GM18517 (cell line): ENCODE data around the gene BANP.
"Not testable (repeated sequence)": the region's sequence is repeated elsewhere in the genome, so short reads cannot be mapped to it uniquely, and the experiment has no call there.

Experiments
- ATAC-seq: cut with Tn5 transposase; IDR thresholded peaks from one replicate; pipeline ENCODE4 v1.9.1; 2021; ENCODE audit warnings: mild to moderate bottlenecking, moderate library complexity; ENCODE audit not compliant: unreplicated experiment

The BANP gene

DNA sequence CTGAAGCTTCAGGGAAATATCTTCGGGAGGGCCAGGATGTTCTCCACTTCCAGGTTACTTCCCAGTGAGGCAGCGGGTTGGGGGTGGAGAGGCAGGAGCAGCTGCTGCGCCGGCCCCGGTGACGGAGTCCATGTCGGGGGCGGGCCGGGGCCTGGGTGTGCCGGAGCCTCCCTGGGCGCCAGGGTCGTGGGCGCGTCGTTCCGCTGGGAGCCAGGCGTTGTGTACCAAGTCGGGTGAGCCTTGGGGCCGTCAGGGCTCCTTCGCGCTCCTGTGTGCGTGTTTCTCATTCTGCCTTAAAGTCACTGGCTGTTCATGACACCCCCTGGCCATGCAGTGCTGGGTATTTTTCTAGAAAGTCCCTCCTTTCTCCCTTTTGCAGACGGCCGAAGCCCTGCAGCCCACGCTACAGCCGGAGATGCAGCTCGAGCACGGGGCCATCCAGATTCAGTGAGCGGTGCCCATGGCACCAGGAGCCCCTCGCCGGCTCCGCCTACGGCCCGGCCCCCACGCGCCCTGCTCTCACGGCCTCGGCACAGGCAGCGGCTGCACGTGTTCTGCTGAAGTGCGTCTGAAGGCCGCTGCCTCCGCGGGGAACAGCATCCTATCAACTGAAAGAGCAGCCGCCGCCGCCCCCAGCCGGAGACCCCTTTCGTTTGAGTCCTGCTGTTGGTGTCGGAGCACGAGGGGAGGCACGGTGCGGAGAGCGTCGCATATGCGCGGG, 125.1 kb downstream of the BANP start:
- ATAC-seq, result no peak

DNA sequence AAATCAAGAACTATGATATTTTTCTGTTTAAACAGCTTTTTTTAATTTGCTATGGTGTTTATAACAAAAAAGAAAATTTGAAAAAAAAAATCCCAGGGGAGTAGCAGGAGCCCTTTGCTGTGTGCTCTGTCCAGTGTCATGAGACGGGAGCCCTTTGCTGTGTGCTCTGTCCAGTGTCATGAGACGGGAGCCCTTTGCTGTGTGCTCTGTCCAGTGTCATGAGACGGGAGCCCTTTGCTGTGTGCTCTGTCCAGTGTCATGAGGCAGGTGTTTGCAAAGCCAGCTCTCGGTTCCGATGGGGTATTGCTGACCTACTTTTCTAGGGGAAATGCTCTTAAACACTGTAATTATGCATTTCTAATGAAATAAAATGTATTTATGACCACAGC, 125.7 kb downstream of the BANP start:
- not testable (repeated sequence) for ATAC-seq

DNA sequence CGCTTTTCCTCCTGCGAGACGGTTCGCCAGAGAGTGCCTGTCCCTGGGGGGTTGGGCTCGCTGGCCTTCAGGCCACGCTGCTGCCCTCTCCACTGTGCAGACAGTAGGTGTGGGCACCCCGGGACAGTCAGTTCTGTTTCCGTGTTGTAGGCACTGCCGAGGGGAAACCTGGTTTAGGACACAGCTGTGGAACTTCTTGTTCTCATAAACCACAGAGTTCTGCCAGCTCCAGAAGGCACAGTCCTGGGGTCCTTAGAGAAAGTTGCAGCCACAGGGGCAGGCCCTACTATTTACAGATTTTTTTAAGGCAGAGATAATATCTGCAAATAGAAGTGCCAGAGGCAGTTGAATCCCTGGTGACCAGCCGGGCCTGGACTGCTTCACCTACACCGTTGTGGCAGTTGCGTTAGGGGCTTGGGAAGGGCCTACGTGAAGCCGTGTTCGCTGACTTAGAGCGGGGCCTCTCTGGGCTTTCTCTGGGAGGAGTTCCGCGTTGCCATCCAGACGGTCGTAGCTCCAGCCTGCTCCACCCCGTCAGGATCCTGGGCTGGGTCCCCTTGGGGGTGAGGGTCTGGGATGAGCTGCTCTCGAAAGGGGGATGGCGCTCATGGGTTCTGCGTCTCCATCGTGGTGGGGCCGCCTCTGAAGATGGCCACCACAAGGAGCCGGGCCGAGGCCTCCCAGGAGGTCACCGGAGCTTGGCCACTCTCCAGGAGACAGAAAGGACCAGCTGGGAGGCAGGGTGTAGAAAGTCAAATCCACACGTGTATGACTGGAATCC, 126.3 kb downstream of the BANP start:
- no peak for ATAC-seq

DNA sequence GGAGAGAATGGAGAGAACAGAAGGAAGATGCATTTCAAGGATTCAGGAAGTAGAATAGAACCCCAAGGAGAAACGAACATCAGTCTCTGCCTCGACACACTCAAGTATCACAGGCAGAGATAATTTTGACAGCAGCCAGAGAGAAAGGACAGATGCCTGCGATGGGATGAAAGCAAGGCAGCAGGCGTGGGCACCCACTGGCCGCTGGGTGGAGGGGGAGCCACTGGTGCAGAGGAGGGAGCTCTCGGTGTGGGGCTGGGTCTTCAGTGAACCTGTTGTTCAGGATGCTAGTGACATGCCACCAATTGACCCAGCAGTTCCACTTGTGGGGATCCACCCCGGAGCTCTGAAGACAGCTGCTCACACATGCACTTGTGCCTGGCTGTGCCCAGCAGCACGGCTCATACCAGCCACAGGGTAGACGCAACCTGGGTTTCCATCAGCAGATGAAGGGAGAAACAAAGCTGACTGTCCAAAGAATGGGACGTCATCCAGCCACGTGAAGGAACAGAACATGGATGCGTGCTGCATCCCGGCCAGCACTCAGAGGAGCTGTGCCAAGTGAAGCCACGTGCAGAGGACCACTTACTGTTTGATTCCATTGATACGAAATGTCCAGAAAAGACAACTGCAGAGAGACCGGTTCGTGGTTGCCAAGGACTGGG, 127.0 kb downstream of the BANP start:
- ATAC-seq, result no peak

DNA sequence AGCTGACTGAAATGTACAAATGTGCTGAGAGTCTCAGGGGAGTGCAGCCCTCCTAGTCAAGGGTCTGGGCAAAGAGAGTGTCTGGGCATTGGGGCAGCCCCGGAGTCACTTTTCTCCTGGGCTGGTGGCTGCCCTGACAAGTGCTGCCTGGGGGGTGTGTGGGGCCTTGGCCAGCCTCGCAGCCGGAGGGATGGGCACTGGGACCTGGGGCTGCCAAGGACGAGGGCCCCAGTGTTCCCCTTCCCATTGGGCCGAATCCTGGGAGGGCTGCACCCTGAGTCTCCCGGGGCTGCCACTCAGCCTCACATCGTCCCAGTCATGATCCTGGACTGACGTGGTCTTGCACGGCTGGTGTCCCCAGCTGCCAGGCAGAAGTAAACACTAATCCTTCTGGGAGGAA, 132.3 kb downstream of the BANP start:
- no peak for ATAC-seq

DNA sequence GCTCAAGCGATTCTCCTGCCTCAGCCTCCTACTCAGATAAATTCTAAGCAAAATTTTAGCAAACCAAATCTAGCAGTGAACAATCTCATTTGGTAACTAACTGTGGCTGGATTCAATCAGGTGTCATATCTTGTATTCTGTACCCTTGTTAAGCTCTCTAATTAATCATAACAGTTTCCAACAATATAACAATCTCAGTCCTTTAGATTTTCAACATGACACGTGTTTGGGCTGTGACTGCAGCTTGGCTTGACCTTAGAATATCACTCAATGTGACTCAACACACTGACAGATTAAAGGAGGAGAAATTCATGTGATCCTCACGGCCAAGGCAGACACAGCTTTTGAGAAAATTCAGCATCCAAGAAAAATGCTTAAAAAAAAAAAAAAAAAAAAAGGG, 133.6 kb downstream of the BANP start:
- no peak for ATAC-seq

DNA sequence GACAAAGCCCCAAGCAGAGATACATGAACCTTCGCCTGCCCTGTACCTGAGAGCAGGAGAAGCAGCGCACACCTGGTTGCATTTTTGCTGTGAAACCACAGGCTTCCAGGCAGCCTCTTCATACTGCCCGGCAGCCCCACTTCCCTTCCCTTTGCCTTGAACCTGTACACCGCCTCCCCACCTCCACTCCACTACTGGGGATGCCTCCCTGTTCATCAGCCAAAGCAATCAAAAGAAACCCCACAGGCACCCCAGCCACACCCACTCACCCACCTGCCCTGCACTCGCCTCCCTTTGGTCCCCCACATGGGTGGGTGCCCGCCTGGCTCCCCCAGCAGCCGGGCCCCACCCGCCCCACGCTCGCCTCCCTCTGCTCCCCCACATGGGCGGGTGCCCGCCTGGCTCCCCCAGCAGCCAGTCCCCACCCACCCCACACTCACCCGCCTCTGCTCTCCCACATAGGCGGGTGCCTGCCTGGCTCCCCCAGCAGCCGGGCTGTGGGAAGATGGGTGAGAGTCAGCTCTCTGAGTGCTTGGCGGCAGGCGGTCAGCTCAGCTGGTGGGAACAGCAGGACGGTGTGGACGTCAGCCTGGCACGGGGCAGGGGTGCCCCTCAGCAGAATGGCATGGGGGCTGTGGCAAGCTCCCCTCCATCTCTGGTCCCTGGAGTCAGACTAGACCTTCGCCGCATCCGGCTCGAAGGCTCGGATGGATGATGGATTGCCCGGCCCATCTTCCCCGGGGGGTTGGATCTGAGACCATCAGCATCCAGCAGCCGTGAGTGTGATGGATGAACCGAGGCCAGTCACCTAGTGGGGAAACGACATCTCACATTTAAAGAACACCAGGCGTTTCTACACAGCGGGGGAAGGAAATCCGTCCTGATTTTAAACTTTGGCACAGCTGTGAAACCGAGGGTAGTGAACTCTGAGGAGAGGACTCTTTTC, 135.6 kb downstream of the BANP start:
- ATAC-seq, result no peak

DNA sequence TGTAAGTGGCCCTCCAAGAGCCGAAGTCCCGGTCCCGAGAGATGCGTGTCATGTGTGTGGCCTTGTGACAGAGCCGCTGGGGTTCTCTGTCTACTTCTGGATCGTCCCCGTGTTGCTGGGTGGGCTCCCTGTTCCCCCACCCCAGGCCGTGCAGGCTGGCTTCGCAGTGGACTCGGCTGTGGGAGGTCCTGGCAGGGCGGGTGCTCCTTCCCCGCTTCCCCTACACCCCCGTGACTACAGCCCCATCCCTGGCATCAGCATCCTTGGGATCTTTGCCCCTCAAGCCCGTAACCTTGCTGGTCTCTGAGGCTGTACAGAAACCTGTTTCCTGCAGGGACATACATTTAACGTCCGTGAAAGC, 136.3 kb downstream of the BANP start:
- no peak for ATAC-seq

DNA sequence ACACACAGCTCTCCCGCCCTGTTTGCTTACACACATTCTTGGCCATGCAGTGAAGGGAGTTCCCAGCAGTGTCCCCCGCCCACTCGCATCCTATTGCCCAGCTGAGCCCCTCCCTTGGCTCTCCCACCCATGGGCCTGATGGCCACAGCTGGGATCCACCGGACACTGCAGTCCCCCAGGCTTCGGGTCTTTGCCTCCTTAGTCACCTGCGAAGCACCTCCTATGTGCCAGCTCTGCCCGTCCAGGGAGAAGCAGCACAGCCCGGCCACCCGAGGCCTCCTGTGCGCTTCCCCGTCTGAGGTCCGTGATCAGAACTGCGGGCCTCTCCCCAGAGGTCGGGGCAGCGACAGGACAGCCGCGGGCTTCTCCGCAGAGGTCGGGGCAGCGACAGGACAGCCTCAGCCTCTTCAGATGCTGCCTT, 136.9 kb downstream of the BANP start:
- ATAC-seq, result no peak

DNA sequence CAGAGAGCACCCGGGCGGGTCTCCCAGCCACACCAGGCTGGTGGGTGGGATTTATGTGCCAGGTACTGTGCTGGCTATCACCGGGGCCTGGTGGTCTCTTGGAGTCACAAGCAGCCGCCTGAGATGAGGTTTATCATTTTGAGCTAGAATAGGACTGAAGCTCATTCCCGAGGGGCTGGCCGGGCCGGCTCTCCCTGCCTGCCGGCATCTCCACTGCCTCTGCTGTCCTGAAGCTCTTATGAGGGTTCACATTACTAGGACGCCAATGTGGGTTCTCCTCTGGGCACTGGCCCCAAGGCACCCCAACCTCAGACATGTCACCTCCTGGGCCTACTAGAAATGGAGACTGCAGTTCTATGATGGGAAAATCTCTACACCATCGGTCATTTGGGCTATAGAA, 137.4 kb downstream of the BANP start:
- not testable (repeated sequence) for ATAC-seq

DNA sequence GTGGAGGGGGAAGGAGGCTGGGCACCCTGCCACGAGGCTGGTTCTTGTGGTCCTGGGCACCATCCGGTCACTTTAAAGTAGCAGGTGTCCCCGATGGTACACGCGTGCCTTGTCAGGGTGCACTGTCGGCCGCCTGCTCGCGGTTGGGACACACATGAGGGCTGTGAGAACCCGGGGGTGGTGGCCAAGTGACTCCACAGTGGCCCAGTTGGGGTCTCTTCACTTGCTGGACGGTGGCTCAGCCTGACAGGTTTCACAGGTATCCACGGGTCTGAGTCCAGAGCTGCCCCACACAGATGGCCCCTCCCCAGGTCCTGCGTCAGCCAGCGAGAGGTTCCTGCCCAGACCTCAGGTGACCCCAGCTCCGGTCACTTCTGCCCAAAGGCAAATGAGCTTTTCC, 137.8 kb downstream of the BANP start:
- ATAC-seq, result not testable (repeated sequence)

DNA sequence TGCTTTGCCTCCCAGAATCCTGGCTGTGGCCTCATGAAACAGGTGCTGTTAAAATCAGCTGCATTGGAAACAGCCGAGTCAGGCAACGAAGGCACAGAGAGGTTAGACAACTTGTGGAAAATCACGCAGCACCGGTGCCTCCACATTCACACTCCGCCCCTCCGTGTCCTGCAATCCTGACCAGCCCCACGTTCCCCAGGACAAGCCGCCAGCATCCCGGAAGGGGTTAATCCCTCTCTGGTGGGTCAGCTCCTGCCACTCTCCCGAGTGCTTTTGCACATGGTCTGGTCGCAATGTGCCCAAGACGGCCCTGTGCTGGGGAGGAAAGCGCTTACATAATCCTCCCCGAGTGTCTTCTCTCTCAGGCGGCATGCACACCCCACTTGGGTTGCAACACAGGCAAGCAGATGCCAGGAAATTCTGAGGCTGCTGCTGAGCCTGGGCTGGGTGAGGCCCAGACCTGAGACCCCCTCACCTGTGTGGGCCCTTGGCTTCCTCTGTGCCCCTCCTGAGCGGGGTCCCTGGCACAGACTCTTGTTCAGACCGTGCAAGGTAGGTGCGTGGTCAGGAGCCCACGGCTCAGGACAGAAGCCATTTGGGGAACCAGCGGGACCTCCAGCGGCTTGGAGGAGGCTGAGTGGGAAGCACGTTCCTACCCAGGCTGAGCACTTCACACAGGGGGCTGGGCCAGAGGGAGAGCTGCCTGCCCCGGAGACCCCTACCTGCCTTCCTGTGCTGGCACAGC, 138.6 kb downstream of the BANP start:
- not testable (repeated sequence) for ATAC-seq

DNA sequence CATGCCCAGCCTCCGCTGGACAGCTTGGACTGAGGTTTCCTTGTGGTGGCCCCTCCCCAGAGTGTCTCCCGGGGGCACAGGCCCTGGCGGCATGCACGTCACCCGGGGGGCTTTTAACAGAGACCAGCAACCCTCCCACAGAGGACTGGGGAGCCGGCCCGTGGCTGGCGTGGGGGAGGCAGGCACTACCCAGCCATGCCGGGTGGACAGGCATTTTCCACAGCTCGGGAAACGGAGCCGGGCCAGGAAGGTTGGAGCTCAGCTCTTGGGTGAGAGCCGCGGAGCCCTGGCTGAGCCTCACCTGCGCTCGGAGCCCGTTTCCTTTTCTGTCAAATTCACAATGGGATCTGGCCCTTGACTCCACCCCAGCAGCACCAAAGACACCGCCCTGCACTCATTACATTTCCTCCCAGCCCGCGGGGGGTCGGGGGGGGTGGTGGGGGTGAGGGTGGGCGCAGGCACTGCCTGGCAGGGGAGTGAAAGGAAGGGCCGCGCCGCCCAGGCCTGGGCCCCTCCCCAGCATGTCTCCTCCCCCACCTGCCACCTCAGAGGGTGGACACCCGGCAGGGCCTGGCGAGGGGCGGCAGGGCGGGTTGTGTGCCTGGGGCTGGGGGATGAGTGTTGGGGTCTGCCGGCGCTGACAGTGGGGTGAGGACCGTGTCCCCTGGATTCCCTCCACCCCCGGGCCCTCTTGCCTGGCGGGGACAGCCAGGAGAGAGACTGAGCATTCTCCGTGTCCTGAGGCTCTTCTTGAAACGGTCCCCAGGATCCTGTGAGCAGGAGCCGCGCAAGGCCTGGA, 139.3 kb downstream of the BANP start:
- not testable (repeated sequence) for ATAC-seq

DNA sequence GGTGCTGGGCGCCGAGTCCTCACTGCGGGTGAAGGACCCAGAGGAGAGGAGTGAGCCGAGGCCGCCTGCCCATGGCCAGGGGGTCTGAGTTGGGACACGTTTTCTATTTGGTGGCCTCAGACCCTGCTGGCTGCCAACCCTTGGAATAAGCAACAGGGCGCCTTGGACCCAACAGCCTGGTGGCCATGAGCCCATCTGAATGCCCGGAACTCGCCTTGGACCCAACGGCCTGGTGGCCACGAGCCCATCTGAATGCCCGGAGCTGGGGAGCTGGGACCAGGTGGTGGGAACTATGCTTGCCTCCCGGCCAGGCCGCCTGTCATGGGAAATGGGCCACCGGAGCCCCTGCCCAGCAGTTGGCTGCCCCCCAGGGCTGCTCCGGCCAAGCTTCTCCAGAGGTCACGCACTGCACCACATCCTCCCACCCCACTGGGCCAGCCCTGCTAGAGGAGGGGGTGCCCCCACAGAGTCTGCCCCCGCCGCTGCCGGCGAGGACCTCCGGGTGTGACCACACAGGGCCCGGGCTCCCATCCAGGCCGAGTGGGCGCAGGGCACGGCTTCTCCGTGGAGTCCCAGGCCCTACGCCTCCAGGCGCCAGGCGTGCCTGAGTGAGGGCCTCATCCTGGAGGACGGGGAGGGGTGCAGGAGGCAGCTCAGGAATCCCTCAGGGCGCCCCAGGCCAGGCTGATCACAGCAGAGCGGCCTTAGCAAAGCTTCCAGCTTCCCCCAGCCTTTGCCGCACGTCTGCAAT, 140.2 kb downstream of the BANP start:
- ATAC-seq, result not testable (repeated sequence)

DNA sequence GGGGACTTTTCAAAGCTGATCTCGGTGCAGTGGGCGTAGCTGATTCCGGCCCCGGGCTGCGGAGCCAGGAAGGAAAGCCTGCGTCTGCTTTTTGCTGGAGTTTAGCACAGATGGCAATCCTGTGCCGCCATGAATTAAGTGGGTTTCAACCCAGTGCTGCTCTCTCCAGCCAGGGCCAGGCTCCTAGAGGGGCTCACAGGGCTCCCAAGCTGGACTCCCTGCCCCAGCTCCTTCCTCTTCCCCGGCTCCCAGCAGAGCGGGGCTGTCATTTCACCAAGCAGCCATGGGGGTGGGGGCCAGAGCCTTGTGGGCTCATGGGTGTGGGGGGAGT, 140.7 kb downstream of the BANP start:
- not testable (repeated sequence) for ATAC-seq

DNA sequence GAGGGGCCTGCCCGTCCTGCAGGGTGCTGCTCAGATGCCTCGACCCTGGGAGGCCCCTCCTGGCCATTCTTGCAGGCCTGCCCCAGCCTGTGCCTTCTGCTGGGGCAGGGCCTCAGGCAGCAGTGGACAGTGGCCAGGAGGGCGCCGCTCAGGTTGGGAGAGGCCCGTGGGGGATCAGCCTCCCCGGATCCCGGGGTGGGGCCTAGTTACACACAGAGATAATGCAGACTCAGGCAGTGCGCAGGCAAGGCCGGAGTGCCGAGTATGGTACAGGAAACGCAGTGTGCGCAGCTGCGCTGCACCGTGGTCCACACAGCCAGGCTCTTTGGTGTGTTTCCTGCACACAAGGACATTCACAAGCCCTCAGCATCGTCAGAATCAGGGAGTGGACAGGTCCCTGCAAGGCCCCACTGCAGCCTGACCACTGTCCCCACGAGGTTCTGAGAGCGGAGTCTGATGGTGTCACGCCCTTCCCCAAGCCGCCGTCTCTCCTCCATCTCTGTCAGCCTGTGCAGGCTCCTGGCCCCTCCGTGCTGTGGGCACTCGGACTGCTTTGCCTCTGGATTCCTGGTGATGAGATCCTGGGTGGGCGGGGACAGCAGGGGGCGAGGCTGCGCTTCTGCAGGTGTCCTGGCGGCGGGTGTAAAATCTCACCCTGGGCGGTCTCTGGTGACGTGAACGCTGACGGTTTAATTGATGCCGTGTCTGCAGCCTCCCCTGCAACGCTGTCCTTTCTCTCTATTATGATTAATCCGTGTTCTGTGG, 141.7 kb downstream of the BANP start:
- not testable (repeated sequence) for ATAC-seq

DNA sequence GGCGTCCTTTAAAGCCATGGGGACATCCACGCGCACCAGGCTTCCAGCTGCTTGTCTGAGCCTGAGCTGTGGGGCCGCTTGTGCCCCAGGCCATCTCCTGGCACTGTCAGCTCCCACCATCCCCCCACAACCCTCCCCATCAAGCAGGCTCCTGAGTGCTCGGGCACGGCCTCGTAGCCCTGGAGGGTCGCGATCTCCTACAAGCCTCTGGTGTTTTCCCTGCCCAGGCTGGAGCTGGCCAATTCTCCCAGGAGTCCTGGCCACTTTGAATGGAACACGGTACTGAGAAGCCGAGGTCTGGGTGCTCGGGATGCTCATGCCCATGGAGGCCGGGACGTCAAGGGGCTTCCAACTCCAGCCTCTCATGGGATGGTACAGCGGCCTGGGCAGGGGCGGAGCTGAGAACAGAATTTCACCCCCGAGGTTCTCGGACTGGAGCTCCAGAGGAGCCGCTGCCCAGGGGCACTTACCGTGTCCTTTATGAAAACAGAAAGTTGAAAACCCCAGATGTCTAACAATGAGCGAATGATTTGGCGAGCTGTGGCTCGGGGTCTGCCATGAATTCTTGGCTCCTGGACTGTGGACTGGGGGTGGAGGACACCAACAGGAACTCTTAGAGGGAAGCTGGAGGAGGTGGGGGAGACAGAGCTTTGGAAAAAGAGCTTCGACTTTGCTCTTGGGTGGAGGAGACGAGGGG, 142.5 kb downstream of the BANP start:
- not testable (repeated sequence) for ATAC-seq

DNA sequence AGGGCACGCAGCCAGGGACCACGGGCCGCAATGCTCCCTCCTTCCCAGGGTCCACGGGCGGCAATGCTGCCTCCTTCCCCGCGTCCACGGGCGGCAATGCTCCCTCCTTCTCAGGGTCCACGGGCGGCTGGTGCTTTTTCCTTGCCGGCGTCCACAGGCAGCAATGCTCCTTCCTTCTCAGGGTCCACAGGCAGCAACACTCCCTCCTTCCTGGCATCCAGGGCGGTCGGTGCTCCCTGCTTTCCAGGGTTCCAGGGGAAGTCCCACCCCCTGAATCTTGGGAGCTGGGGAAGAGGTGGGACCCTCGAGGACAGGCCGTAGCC, 143.0 kb downstream of the BANP start:
- ATAC-seq, result not testable (repeated sequence)
